Renal cortical epithelial cell (primary cell): ENCODE data around the gene BRSK2. TPM values are rescaled to one million over a fixed set of nuclear protein-coding genes. Genes with fewer than 3 reads are reported as not detected.
"Not testable (repeated sequence)": the region's sequence is repeated elsewhere in the genome, so short reads cannot be mapped to it uniquely, and the experiment has no call there.

Source experiments
- DNase-seq: peaks from one replicate; pipeline ENCODE4 v3.0.0-alpha.2; 2011; ENCODE audit warnings: low read depth
- total RNA-seq: library from RNA; depleted of rRNA; stranded (reverse); fragments of >200 nt; gene quantifications from 2 replicates; pipeline ENCODE4 v1.2.3, GENCODE V29; 2014

Gene BRSK2
- 0.17 and 0.30 TPM in 2 replicates for total RNA-seq

- DNase-seq, result no peak
Observed at GRCh38 chr11:1389932-1390568, at the start of gene BRSK2. Gene BRSK2, plus strand, starts transcription at chr11:1389934. Its CDS starts 351 bp downstream, at chr11:1390285.

GRCh38 chr11:1340111-1340510 lies 49.6 kb upstream of the BRSK2 start:
- no peak for DNase-seq

GRCh38 chr11:1341226-1341625 lies 48.5 kb upstream of the BRSK2 start:
- DNase-seq, result not testable (repeated sequence)

GRCh38 chr11:1341928-1342524 lies 47.7 kb upstream of the BRSK2 start:
- no peak for DNase-seq

GRCh38 chr11:1342946-1343345 lies 46.8 kb upstream of the BRSK2 start:
- no peak for DNase-seq

GRCh38 chr11:1343391-1344055 lies 46.2 kb upstream of the BRSK2 start:
- no peak for DNase-seq

DNA sequence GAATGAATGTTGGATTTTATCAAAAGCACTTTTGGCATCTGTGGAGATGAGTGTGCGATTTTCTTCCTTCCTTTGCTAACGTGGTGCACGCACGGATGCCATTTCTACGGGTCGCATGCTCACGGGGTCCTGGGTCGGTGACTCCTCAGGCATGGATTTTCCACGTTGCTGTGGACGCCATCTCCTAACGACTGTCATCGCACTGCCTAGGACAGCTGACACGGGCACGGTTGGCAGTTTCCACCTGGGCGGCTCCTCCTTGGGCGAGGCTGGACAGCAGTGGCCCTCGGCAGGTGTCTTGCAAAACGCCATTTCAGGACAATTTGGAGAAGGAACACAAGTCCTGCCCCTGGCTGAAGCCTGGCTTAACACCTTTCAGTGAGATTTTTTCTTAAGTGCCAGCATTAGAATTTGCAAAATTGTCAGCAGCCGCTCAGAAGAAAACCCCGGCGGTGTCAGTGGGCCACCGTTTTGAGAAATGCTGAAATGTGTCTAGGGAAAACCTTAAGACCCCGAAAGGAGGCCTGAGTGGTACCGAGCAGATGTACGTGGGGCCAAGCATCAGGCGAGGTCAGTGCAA lies 45.6 kb upstream of the BRSK2 start:
- no peak for DNase-seq

GRCh38 chr11:1345737-1346513 lies 43.8 kb upstream of the BRSK2 start:
- DNase-seq, result no peak

GRCh38 chr11:1346669-1347390 lies 42.9 kb upstream of the BRSK2 start:
- no peak for DNase-seq

- DNase-seq, result not testable (repeated sequence)
Observed at GRCh38 chr11:1347411-1347999, 42.2 kb upstream of the BRSK2 start.

GRCh38 chr11:1348146-1348795 lies 41.5 kb upstream of the BRSK2 start:
- no peak for DNase-seq

GRCh38 chr11:1348796-1349326 lies 40.9 kb upstream of the BRSK2 start:
- DNase-seq, result no peak

GRCh38 chr11:1349327-1350041 lies 40.2 kb upstream of the BRSK2 start:
- DNase-seq, result no peak

DNA sequence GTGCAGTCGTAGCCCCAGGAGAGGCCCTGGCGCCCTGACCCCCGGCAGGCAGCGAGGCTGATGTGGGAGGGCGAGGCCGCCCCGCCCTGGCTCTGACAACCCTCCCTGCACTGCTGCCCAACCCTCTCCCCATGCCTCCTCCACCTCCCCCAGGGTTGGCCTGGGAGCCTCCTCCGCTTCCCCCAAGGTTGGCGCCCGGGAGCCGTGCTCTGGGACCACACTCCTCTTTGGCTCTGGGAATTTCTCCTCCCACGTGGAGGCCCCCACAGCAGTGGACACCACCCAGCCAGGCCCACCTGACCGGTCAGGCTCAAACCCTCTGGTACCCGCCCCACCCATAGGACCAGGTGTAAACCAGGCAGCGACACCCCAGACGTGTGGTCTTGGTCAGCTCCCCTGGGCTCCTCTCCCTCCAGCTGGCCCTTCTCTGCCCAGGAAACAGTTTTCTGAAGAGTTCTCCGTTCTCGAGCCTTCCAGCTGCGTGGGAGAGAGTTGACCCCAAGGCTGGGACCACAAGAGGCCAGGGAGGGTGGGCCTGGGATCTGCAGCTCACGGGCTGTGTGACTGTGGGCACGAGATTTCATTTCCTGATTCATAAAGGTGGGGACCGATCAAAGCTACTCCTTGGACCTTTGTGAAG lies 39.5 kb upstream of the BRSK2 start:
- DNase-seq, result no peak

DNA sequence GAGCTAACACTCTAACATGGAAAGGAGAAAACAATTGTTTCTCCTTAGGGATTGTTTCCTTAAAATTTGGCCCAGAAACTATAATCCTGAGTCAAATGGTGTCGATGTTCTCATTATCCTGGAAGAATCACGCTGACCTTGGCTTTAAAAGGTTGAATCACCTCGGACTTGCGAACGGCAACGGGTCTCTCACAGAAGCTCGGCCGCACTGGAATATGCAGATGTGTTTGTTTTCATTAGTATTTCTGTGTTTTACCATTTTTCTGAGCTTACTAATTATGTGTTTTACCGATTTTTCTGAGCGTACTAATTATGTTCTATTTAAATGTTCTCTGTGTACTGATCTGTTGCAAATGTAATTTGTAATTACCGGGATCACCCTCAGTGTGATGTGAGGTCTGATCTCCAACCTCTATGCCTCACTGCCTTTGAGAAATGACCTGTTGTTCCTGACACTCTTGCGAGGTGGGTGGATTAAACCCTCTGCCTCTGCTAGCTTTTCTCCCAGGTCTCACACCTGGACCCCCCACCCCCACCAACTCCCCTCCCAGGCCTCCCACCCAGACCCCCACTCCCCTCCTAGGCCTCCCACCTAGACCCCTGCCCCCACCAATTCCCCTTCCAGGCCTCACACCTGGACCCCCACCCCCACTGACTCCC lies 38.3 kb upstream of the BRSK2 start:
- peak; percentile 16 for DNase-seq

- DNase-seq, result no peak
Observed at GRCh38 chr11:1352696-1353382, 36.9 kb upstream of the BRSK2 start.

GRCh38 chr11:1353383-1354124 lies 36.2 kb upstream of the BRSK2 start:
- DNase-seq, result no peak
